Mammary microvascular endothelial cell (primary cell): ENCODE measurements around the gene KRTAP4-11. TPM values are rescaled to one million over a fixed set of nuclear protein-coding genes. Genes with fewer than 3 reads are reported as not detected.

ENCODE experiments used
- total RNA-seq: library from RNA; depleted of rRNA; stranded (reverse); fragments of >200 nt; gene quantifications from 2 replicates; pipeline ENCODE4 v1.2.3, GENCODE V29; 2015

Gene KRTAP4-11
- total RNA-seq: not detected in 2 replicates

GRCh38 chr17:41117846-41118386, at the start of gene KRTAP4-11:
Gene KRTAP4-11, minus strand, starts transcription at chr17:41118373. Its CDS starts 58 bp downstream, at chr17:41118315.

GRCh38 chr17:41160648-41161047, 42.5 kb upstream of the KRTAP4-11 start, which contains the start of gene KRTAP4-4:
Gene KRTAP4-4, minus strand, starts transcription at chr17:41160748. Its CDS starts 57 bp downstream, at chr17:41160691.

GRCh38 chr17:41149652-41149985, 31.4 kb upstream of the KRTAP4-11 start, which contains the start of gene KRTAP4-5:
Gene KRTAP4-5, minus strand, starts transcription at chr17:41149825. Its CDS starts 58 bp downstream, at chr17:41149767.

GRCh38 chr17:41140360-41141131, 22.4 kb upstream of the KRTAP4-11 start, which contains the start of gene KRTAP4-6:
Gene KRTAP4-6, minus strand, starts transcription at chr17:41140544. Its CDS starts 57 bp downstream, at chr17:41140487.

GRCh38 chr17:41123991-41124371, 5.8 kb upstream of the KRTAP4-11 start, which contains the start of gene KRTAP4-12:
Gene KRTAP4-12, minus strand, starts transcription at chr17:41124182. Its CDS starts 60 bp downstream, at chr17:41124122.

GRCh38 chr17:41105347-41105746, 12.8 kb downstream of the KRTAP4-11 start, which contains the start of gene KRTAP4-9:
Gene KRTAP4-9, plus strand, starts transcription at chr17:41105389. Its CDS starts 0 bp downstream, at chr17:41105389.

GRCh38 chr17:41101586-41102259, 16.4 kb downstream of the KRTAP4-11 start, which contains the start of gene KRTAP4-16:
Gene KRTAP4-16, minus strand, starts transcription at chr17:41102209. Its CDS starts 0 bp downstream, at chr17:41102209.

GRCh38 chr17:41098042-41098441, 20.1 kb downstream of the KRTAP4-11 start, which contains the start of gene KRTAP4-8:
Gene KRTAP4-8, minus strand, starts transcription at chr17:41098142. Its CDS starts 58 bp downstream, at chr17:41098084.

GRCh38 chr17:41084100-41084856, 33.9 kb downstream of the KRTAP4-11 start, which contains the start of gene KRTAP4-7:
Gene KRTAP4-7, plus strand, starts transcription at chr17:41084150. Its CDS starts 57 bp downstream, at chr17:41084207.

Other genes starting within 250 kb of the KRTAP4-11 start
- gene KRT20, start 233.1 kb downstream of the KRTAP4-11 start, total RNA-seq: not detected in 2 replicates
- gene KRT23, start 180.7 kb downstream of the KRTAP4-11 start, total RNA-seq: not detected in 2 replicates
- not detected in 2 replicates for gene KRT39, start 151.4 kb downstream of the KRTAP4-11 start, total RNA-seq
- not detected in 2 replicates for gene KRT40, start 134.0 kb downstream of the KRTAP4-11 start, total RNA-seq
- gene KRTAP3-3, start 124.2 kb downstream of the KRTAP4-11 start, total RNA-seq: not detected in 2 replicates
- gene KRTAP3-2, start 118.5 kb downstream of the KRTAP4-11 start, total RNA-seq: not detected in 2 replicates
- gene KRTAP3-1, start 109.2 kb downstream of the KRTAP4-11 start, total RNA-seq: not detected in 2 replicates
- not detected in 2 replicates for gene KRTAP1-5, start 91.2 kb downstream of the KRTAP4-11 start, total RNA-seq
- not detected in 2 replicates for gene KRTAP1-4, start 88.2 kb downstream of the KRTAP4-11 start, total RNA-seq
- gene KRTAP1-3, start 83.5 kb downstream of the KRTAP4-11 start, total RNA-seq: not detected in 2 replicates
- gene KRTAP1-1, start 76.9 kb downstream of the KRTAP4-11 start, total RNA-seq: not detected in 2 replicates
- not detected in 2 replicates for gene KRTAP2-1, start 71.1 kb downstream of the KRTAP4-11 start, total RNA-seq
- gene KRTAP2-2, start 63.1 kb downstream of the KRTAP4-11 start, total RNA-seq: not detected in 2 replicates
- gene KRTAP2-3, start 58.3 kb downstream of the KRTAP4-11 start, total RNA-seq: not detected in 2 replicates
- gene KRTAP2-4, start 52.5 kb downstream of the KRTAP4-11 start, total RNA-seq: not detected in 2 replicates
- gene KRTAP4-7, start 34.2 kb downstream of the KRTAP4-11 start, total RNA-seq: not detected in 2 replicates
- gene KRTAP4-8, start 20.2 kb downstream of the KRTAP4-11 start, total RNA-seq: not detected in 2 replicates
- not detected in 2 replicates for gene KRTAP4-16, start 16.2 kb downstream of the KRTAP4-11 start, total RNA-seq
- gene KRTAP4-9, start 13.0 kb downstream of the KRTAP4-11 start, total RNA-seq: not detected in 2 replicates
- not detected in 2 replicates for gene KRTAP4-12, start 5.8 kb upstream of the KRTAP4-11 start, total RNA-seq
- gene KRTAP4-6, start 22.2 kb upstream of the KRTAP4-11 start, total RNA-seq: not detected in 2 replicates
- gene KRTAP4-5, start 31.5 kb upstream of the KRTAP4-11 start, total RNA-seq: not detected in 2 replicates
- not detected in 2 replicates for gene KRTAP4-4, start 42.4 kb upstream of the KRTAP4-11 start, total RNA-seq
- not detected in 2 replicates for gene KRTAP4-3, start 49.8 kb upstream of the KRTAP4-11 start, total RNA-seq
- not detected in 2 replicates for gene KRTAP4-2, start 59.8 kb upstream of the KRTAP4-11 start, total RNA-seq
- gene KRTAP4-1, start 66.5 kb upstream of the KRTAP4-11 start, total RNA-seq: not detected in 2 replicates
- not detected in 2 replicates for gene KRTAP9-1, start 71.5 kb upstream of the KRTAP4-11 start, total RNA-seq
- gene KRTAP9-2, start 108.3 kb upstream of the KRTAP4-11 start, total RNA-seq: not detected in 2 replicates
- gene KRTAP9-3, start 114.1 kb upstream of the KRTAP4-11 start, total RNA-seq: not detected in 2 replicates
- gene KRTAP9-8, start 119.6 kb upstream of the KRTAP4-11 start, total RNA-seq: not detected in 2 replicates
- not detected in 2 replicates for gene KRTAP9-4, start 131.3 kb upstream of the KRTAP4-11 start, total RNA-seq
- gene KRTAP9-9, start 137.0 kb upstream of the KRTAP4-11 start, total RNA-seq: not detected in 2 replicates
- not detected in 2 replicates for gene KRTAP9-6, start 147.0 kb upstream of the KRTAP4-11 start, total RNA-seq
- not detected in 2 replicates for gene KRTAP9-7, start 157.3 kb upstream of the KRTAP4-11 start, total RNA-seq
- gene KRTAP29-1, start 184.5 kb upstream of the KRTAP4-11 start, total RNA-seq: not detected in 2 replicates
- not detected in 2 replicates for gene KRTAP16-1, start 190.9 kb upstream of the KRTAP4-11 start, total RNA-seq
- not detected in 2 replicates for gene KRTAP17-1, start 197.3 kb upstream of the KRTAP4-11 start, total RNA-seq
- not detected in 2 replicates for gene KRT33A, start 232.5 kb upstream of the KRTAP4-11 start, total RNA-seq